Measurements from ENCODE around the gene SNX6.
"Not testable (repeated sequence)": the region's sequence is repeated elsewhere in the genome, so short reads cannot be mapped to it uniquely, and the experiment has no call there.

- TF ChIP-seq, protein P1, sequence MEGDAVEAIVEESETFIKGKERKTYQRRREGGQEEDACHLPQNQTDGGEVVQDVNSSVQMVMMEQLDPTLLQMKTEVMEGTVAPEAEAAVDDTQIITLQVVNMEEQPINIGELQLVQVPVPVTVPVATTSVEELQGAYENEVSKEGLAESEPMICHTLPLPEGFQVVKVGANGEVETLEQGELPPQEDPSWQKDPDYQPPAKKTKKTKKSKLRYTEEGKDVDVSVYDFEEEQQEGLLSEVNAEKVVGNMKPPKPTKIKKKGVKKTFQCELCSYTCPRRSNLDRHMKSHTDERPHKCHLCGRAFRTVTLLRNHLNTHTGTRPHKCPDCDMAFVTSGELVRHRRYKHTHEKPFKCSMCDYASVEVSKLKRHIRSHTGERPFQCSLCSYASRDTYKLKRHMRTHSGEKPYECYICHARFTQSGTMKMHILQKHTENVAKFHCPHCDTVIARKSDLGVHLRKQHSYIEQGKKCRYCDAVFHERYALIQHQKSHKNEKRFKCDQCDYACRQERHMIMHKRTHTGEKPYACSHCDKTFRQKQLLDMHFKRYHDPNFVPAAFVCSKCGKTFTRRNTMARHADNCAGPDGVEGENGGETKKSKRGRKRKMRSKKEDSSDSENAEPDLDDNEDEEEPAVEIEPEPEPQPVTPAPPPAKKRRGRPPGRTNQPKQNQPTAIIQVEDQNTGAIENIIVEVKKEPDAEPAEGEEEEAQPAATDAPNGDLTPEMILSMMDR (conservative IDR thresholded peaks at IDR 0.05; ENCODE audit: low read length), result not testable (repeated sequence)
- TF ChIP-seq EZH2phosphoT487 (IDR thresholded peaks at IDR 0.05; ENCODE audit: borderline replicate concordance), result not testable (repeated sequence)
Observed at GRCh38 chr14:34653073-34653472, 23.1 kb upstream of the SNX6 start.
